Gastrocnemius medialis (tissue), 4 donors: ENCODE measurements around the gene HES4.

Experiments used
- CTCF ChIP-seq, 5 experiments: fragments of 450-650 bp in 3 of 5; fragments of 200-600 bp in 2 of 5; sonication (generic) in 2 of 5; IDR thresholded peaks in 4 of 5; conservative IDR thresholded peaks in 1 of 5; 1 replicate in 4 of 5; 2 replicates in 1 of 5; pipeline ENCODE4 v1.5.1; 2016 to 2019; ENCODE audit warnings: antibody characterized with exemption in 5 of 5, mild to moderate bottlenecking in 3 of 5, moderate library complexity in 3 of 5
- POLR2A ChIP-seq, 2 donors: fragments of 450-650 bp; IDR thresholded peaks; one replicate each; pipeline ENCODE4 v1.6.1; 2017; ENCODE audit warnings: antibody characterized with exemption in 2 of 2, mild to moderate bottlenecking in 2 of 2, moderate library complexity in 2 of 2

GRCh38 chr1:979744-980072 lies 20.2 kb downstream of the HES4 start:
- TF ChIP-seq CTCF (IDR thresholded peaks at IDR 0.05 in 4 of 5, conservative IDR thresholded peaks at IDR 0.05 in 1 of 5) (no peak), POLR2A (IDR thresholded peaks at IDR 0.05) (no peak)
